ENCODE results near the gene FBXL15. TPM values are rescaled to one million over a fixed set of nuclear protein-coding genes. Genes with fewer than 3 reads are reported as not detected.

The FBXL15 gene
- total RNA-seq, 1 experiment from 2014 or later: 13.7 TPM

- DNase-seq (ENCODE audit: extremely low read depth, low read depth): no peak
Measured at GRCh38 chr10:102409604-102410428, 10.8 kb upstream of the FBXL15 start.

GRCh38 chr10:102410429-102411073 is 10.1 kb upstream of the FBXL15 start:
- no peak for DNase-seq (ENCODE audit: extremely low read depth, low read depth)

- no peak for DNase-seq (ENCODE audit: extremely low read depth, low read depth)
Measured at GRCh38 chr10:102411341-102412255, 9.0 kb upstream of the FBXL15 start.

- no peak for DNase-seq (ENCODE audit: extremely low read depth, low read depth)
Measured at GRCh38 chr10:102412293-102412692, 8.3 kb upstream of the FBXL15 start.

- no peak for DNase-seq (ENCODE audit: extremely low read depth, low read depth)
Measured at GRCh38 chr10:102413053-102413705, 7.5 kb upstream of the FBXL15 start.

GRCh38 chr10:102413806-102414561 is 6.7 kb upstream of the FBXL15 start:
- DNase-seq (ENCODE audit: extremely low read depth, low read depth): no peak

- no peak for DNase-seq (ENCODE audit: extremely low read depth, low read depth)
Measured at GRCh38 chr10:102414749-102415148, 5.9 kb upstream of the FBXL15 start.

GRCh38 chr10:102416283-102416682 is 4.4 kb upstream of the FBXL15 start:
- no peak for DNase-seq (ENCODE audit: extremely low read depth, low read depth)

GRCh38 chr10:102416695-102417094 is 3.9 kb upstream of the FBXL15 start:
- no peak for DNase-seq (ENCODE audit: extremely low read depth, low read depth)

- DNase-seq (ENCODE audit: extremely low read depth, low read depth): no peak
Measured at GRCh38 chr10:102418622-102419268, 1.9 kb upstream of the FBXL15 start, which contains the start of gene PSD. Gene PSD (minus strand): TSS chr10:102418785. CDS start chr10:102417038, 1,747 bp downstream.

GRCh38 chr10:102419269-102420180 is 1.1 kb upstream of the FBXL15 start:
- peak; percentile 48 for DNase-seq (ENCODE audit: extremely low read depth, low read depth)

- DNase-seq (ENCODE audit: extremely low read depth, low read depth): no peak
Measured at GRCh38 chr10:102420181-102420713, 389 bp upstream of the FBXL15 start.

- DNase-seq (ENCODE audit: extremely low read depth, low read depth): no peak
Measured at GRCh38 chr10:102421507-102421756, 796 bp downstream of the FBXL15 start.

- no peak for DNase-seq (ENCODE audit: extremely low read depth, low read depth)
Measured at GRCh38 chr10:102421757-102422512, 1.3 kb downstream of the FBXL15 start.

GRCh38 chr10:102422545-102423129 is 2.0 kb downstream of the FBXL15 start:
- DNase-seq (ENCODE audit: extremely low read depth, low read depth): peak; percentile 70

- no peak for DNase-seq (ENCODE audit: extremely low read depth, low read depth)
Measured at GRCh38 chr10:102423372-102423968, 2.8 kb downstream of the FBXL15 start.

- no peak for DNase-seq (ENCODE audit: extremely low read depth, low read depth)
Measured at GRCh38 chr10:102424145-102424544, 3.5 kb downstream of the FBXL15 start.

Data from NCI-H460 (cell line).